ENCODE measurements around the gene TAS2R14.

TAS2R14 gene, protein sequence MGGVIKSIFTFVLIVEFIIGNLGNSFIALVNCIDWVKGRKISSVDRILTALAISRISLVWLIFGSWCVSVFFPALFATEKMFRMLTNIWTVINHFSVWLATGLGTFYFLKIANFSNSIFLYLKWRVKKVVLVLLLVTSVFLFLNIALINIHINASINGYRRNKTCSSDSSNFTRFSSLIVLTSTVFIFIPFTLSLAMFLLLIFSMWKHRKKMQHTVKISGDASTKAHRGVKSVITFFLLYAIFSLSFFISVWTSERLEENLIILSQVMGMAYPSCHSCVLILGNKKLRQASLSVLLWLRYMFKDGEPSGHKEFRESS

DNA sequence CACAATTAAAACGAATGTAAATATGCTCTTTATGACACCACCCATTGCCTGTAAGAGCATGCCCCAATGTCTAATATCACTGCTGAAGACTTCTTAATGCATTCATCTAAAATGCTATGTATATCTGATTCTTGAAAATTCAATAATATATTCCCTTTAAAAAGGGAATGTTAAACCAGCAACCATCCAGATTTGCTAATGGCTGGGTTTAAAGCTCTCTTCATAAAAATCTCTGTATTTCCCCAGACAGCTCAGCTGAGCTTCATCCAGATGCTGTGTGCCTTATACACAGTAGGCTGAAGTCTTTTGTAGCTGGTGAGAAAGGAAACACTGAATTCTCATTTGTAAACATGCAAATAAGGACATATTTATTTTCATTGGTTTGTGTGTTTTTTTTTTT, at the start of gene TAS2R14:
TAS2R14 (minus strand) TSS at position 101 of the 400 bp plus-strand sequence; CDS start at position 45, 56 bp downstream.
- no peak for DNase-seq

DNA sequence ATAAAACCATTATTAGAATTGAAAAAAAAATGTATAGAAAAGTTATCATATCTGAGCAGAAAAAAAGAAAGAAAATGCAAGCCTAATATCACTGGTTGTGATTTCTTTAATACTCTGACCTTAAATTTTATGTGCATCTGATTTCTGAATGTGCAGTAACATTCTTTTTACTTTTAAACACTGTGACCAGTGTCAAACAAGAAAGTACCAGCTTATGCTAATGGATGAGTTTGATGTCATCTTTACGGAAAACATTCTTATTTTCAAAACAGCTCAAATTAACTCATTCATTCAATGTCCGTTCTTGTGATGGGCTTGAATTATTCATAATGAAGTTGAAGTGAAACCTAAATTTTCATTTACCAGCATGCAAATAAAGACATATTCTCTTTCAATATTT, 47.7 kb upstream of the TAS2R14 start, which contains the start of gene TAS2R50:
TAS2R50 (minus strand) TSS at position 101 of the 400 bp plus-strand sequence; CDS start at position 49, 52 bp downstream.
- DNase-seq: no peak

DNA sequence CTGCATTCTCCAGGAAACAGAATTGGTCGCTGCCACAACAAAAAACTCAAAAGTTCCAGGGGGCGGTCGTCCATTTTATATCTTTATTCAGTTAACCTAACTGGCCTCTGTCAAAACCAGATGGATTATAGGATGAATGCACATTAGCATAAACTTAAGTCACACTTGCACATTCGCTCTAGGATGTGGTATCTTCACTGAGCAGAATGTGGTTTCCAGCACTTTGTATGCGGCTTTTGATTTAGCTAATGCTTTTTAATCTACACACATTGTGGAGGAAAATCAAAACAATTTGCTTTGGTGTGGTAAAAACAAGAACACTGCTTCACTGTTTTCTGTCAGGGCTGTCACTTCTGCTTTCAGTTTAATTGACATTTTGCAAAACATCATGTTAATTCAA, 43.2 kb upstream of the TAS2R14 start:
- no peak for DNase-seq

DNA sequence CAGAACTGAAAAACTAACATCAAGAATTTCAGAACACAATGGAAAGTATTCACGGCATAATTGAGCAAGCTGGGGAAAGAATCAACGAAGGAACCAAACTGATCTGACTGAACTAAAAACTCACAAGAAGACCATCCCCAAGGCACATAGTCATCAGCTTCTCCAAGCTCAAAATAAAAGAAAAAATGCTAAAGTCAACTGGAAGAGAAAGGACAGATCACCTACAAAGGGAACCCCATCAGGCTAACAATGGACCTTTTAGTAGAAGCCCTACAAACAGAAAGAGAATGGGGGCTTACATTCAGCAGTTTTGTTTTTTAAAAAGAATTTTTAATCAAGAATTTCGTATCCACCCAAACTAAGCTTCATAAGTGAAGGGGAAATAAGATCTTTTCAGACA, 35.9 kb upstream of the TAS2R14 start:
- no peak for DNase-seq

DNA sequence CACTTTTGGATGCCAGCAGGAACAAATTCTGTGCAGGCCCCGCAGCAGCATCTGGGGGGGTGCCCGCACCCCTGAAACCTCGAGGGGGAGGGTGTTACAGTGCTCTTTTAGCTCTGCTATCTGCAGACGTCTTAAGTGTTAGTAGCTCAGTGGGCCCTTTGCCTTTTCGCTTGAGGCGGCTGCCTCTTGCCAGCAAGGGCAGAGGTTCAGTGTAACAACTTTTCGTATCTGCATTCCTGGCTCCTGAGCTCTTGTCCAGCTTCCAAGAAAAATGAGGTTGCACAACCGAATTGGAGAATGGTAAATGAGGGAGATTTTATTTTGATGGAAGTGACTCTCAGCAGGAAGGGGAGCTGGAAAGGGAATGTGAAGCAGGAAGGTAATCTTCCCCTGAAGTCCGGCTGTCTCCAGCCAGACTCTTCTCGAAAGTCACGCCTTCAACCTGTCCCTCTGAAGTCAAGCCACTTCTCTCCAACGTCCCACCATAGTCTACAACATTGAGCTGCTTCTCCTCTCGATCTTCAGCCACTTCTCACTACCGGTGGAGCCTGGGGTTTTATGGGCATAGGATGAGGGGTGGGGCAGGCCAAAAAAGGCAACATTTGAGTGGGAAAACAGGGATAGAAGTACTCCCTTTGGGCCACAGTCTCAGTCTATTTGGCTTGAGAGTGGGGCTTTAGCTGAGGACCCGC, 29.8 kb upstream of the TAS2R14 start:
- DNase-seq: no peak

DNA sequence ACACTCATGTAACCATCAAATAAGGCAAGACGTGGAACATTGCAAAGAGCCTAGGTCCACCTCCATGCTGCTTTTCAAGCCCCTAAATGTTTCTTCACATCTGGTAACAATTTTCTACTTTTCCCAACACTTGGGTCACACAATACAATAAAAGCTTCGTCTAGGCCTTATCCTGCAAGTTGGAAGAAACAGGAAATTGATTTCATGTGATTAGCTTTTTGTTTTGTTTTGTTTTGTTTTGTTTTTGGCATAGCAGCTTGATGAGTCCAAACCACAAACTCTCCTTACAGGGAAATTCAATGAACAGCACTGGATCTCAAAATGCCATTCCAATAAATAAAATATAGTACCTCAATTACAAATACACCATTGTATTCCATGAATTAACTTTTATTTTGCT, 28.3 kb upstream of the TAS2R14 start:
- no peak for DNase-seq

DNA sequence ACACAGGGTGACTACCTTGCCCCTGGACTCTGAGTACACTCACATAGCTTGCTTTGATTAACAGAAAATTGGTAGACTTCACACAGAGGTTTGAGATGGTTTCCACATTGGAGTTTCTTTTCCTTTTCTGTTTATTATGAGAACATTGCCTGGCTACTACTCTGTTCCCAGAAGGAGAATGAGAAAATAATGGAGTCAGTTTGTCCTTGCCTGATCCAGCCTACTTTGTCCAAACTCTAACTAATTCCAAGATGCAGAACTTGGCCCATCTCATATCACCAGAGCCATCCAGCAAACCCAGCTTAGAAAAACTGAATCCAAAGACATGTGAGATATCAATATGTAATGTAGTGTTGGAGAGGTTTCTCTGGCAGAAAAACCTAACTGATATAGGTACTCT, 27.3 kb upstream of the TAS2R14 start:
- no peak for DNase-seq

DNA sequence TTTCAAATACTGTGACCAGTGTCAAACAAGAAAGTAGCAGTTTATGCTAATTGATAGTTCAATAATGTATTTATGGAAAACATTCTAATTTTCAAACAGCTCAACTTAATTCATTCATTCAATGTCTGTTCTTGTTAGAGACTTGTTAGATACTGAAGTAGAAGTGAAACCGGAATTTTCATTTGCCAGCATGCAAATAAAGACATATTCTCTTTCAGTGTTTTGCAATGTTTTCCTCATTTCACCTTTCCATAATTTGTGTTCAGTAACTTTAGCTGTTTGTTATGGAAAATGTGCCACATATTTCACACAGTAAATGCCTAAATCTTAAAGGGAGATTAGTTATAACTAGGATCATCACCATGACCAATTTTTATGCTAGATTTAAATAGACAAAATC, 26.4 kb upstream of the TAS2R14 start:
- no peak for DNase-seq

DNA sequence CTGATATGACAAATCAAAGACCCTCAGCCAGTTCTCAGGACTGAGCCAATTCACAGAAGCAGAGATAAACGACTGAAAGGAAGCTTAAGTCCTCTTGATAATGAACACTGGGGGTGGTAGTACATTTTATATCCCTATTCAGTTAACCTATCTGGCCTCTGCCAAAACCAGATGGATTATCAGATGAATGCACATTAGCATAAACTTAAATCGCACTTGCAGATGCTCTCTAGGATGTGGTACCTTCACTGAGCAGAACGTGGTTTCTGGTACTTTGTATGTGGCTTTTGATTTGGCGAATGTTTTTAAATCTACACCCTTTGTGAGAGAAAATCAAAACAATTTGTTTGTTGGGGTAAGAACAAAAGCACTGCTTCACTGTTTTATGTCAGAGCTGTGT, 21.1 kb upstream of the TAS2R14 start:
- no peak for DNase-seq

DNA sequence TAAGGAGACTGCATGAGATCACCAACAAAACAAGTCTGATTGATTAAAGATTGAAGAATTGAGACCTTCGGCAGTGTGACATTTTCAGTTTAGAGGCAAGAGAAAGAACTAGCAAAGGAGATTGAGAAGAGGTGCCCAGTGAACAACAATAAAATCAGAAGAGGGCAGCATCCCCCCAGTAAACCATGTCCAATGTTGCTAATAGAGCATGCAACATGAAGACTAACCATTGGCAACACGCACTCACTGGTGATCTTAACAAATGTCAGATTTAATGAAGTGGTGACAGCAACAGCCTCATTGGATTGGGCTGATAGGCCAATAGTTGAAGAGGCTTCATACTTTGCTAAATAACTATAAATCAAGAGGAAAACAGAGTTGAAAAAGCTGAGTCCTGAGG, 20.7 kb upstream of the TAS2R14 start:
- DNase-seq: no peak

DNA sequence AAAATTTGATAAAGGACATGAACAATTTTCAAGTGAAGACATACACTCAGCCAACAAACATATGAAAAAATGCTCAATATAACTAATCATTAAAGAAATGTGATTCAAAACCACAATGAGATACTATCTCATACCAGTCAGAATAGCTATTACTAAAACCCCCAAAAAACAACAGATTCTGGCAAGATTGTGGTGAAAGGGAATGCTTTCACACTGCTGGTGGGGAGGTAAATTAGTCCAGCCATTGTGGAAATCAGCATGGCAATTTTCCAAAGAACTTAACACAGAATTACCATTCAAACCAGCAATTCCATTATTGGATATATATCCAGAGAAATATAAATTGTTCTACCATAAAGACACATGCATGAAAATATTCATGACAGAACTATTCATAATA, 18.7 kb upstream of the TAS2R14 start:
- DNase-seq: no peak

DNA sequence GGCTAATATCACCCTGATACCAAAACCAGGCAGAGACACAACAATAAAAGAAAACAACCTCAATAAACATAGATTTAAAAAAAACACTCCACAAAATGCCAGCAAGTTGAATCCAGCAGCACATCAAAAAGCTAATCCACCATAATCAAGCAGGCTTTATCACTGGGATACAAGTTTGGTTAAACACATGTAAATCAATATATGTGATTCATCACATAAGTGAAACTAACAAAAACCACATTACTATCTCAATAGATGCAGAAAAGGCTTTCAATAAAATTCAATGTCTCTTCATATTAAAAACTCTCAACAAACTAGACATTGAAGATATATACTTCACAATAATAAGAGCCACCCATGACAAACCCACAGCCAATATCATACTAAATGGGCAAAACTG, 17.0 kb upstream of the TAS2R14 start:
- no peak for DNase-seq

DNA sequence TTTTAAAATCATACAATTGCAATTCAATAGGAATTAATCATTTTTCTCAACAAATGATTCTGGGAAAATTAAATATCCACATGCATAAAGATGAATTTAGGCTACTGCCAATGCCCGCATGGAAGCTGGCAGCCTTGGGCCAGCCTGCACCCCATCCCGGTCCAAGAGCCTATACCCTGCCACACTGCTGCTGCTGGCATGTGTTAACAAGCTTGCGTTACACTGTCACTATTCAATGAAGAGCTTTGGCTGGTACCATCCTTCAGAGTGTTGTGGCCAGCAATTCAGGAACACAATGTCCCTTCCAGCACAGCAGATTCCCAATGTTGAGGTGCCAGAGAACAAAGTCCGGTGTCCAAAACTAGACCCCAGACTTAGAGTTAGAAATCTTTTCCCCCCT, 13.6 kb upstream of the TAS2R14 start:
- no peak for DNase-seq

DNA sequence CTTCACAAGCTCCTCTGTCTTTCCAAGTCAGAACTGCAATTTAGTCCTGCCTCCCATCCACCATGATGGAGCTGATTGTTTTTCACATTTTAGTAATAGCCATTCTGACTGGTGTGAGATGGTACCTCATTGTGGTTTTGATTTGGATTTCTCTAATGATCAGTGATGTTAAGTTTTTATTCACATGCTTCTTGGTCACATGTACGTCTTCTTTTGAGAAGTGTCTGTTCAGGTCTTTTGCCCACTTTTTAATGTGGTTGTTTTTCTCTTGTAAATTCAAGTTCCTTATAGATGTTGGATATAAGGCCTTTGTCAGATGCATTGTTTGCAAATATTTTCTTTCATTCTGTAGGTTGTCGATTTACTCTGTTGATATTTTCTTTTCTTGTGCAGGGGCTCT, 4.1 kb upstream of the TAS2R14 start:
- no peak for DNase-seq

DNA sequence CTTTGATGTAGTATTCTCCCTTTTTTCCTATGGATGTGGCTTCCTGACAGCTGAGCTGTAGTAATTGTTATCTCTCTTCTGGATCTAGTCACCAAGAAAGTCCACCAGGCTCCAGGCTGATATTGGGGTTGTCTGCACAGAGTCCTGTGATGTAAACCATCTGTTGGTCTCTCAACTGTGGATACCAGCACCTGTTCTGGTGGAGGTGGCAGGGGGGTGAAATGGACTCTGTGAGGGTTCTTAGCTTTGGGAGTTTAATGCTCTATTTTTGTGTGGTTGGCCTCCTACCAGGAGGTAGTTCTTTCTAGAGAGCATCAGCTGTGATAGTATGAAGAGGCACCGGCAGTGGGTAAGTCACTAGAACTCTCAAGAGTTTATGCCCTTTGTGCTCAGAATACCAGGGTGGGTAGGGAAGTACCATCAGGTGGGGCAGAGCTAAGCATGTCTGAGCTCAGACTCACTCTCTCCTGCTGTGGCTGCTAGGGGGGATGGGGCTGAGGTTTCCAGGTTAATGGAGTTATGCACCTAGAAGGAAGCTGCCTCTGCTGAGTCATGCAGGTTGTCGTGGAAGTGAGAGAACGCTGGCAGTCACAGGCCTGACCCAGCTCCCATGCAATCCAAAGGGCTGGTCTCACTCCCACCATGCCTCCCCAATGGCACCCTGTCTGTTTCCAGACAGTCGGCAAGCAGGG, 3.0 kb upstream of the TAS2R14 start:
- DNase-seq: no peak

DNA sequence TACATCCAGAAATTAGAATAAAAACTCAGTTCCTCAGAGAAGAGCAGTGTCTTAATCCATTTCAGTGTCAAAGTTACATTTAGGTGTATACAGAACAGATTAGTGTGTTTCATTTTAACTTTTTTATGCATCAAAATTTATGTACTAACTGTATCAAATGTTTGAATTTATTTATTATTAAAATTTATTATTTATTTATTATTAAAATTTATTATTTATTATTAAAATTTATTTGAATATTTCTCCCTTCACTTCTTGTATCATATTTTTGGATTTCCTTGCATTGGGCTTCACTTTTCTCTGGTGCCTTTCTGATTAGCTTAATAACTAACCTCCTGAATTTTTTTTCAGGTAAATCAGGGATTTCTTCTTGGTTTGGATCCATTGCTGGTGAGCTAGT, 2.3 kb upstream of the TAS2R14 start:
- DNase-seq: no peak

DNA sequence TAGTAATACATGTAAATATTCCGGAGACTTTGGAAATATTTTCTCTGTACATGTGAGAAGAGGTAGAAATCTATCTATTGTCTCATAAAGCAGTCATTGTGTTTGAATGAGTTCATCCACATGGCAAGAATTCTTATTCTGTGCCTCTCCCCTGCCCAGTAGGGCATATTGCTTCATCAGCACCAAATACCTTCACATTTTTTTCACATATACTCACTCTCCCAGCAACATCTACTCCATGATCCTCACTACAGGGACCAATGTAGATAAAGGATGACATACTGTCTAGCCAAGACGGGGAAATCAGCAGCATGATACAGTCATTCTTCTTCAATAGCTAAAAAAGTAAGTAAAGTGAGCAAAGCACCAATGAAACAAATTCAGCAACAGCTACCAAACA, 1.3 kb upstream of the TAS2R14 start:
- DNase-seq: no peak

DNA sequence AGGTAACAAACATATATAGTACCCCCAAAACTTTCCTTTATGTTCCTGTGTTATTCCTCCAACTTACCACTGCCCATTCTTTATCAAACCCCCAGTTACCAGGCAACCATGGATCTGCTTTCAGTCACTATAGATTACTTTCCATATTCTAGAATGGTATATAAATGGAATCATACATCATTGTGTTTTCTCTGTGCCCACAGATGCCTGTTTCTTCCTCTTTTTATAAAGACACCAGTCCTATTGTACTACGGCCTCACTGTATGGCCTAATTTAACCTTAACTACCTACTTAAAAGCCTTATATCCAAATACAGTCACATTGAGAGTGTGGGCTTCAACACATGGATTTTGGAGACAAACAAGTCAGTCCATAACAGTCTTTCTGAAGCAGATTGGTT, 2.6 kb downstream of the TAS2R14 start:
- DNase-seq: no peak

DNA sequence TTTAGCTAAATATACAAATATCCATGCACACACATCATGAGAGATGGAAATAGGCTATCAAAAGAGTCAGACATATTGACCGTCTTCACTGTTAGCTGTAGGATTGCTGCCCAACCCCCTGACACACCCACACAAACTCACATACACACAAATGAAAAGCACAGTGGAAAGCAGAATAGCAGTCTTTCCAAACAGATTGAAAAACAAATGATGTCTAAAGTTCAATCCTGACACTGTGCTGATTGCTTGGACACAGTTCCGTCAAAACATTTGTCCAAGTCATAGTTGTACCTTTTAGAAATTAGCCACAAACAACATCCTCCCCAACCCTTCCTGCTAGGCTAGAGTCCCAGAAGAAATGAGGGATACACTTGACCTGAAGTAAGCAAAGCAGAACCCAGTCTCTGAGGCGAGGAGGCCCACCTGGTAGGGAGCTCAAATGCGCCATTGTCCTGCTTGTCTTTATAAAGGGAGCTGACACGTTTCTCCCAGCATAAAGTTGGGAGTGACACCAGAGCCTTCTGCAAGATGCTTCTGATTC, 10.2 kb downstream of the TAS2R14 start, which contains the start of gene PRH2:
PRH2 (plus strand) TSS at position 491 of the 541 bp plus-strand sequence; CDS start at position 529, 38 bp downstream.
- DNase-seq: no peak

DNA sequence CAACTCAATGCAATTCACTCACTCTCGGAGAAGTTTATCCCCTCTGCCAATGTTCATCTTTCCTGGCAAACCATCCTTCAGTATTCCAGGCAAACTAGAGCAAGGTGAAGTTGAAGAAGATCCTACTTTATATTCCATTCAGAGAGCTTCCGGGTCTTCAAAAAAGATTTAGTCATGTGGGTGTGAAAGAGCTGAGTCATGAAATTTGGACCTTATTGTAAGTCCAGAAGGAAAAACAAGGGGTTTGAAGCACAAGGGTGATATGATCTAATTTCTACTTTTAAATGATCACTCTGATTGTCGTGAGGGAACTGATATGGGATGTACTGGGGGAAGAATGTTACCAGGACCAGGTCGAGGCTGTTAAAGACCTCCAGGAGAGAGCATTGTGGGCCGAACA, 12.8 kb downstream of the TAS2R14 start:
- DNase-seq: no peak

DNA sequence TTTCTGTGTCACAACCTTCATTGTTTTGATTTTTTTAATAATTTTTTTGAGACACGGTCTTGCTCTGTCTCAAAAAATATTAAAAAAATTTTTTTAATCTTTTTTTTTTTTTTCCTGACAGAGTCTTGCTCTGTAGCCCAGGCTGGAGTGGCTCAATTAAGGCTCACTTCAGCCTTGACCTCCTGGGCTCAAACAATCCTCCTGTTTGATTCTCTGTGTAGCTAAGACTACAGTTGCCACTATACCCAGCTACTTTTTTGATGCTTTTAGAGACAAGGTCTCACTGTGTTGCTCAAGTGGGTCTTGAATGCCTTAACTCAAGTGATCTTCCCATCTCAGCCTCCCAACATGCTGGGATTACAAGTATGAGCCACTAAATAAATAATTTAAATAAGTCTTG, 19.3 kb downstream of the TAS2R14 start:
- no peak for DNase-seq

DNA sequence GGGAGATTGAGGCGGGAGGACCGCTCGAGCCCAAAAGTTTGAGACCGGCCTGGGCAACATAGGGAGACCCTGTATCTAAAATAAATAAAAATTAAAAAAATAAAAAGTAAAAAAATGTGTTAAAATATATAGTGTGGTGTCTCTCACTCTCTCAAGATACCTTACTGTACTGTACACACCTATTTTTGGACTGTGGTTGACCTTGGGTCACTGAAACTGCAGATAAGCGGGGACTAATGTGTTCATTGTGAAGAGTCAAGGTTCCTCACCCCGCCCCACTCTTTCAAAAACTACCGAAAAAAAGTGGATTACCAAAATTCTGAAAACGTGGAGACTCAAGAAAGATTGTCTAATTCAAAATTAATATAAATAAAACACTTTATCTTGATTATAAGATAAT, 28.7 kb downstream of the TAS2R14 start:
- DNase-seq: no peak

DNA sequence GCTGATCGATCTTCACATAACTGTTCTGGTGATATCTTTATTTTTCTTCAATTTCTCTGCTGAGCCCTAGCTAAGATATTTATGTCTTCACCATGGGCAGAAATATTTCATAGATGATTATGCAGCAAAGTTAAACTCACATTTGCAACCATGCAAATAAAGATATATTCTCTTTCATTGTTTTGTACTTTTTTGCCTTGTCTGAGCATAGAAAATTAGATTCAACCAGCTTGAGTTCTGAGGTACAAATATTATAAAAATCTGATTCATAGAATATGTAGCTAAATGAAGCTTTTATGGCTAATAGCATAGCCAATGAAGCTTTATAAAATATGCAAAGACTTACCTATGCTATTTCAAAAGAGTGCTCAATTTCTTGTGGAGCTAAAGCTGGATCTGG, 29.6 kb downstream of the TAS2R14 start, which contains the start of gene TAS2R13:
TAS2R13 (minus strand) TSS at position 101 of the 400 bp plus-strand sequence. CDS start 264 bp downstream, outside the sequence.
- no peak for DNase-seq
